OCI-LY7 (cell line): Measurements from ENCODE around the gene TMEM182.

Source experiments
- EZH2phosphoT487 ChIP-seq: fragments of 200-600 bp; sonication (generic); IDR thresholded peaks from 2 replicates; pipeline ENCODE4 v1.6.1; 2018; ENCODE audit warnings: low read depth, borderline replicate concordance, mild to moderate bottlenecking, mixed run types, antibody characterized with exemption, low read length, moderate library complexity, mixed read lengths
- TF ChIP-seq, protein P1 (sequence below): fragments of 200-600 bp; sonication (generic); conservative IDR thresholded peaks from 2 replicates; pipeline ENCODE4 v1.5.1; 2014; ENCODE audit warnings: mild to moderate bottlenecking, antibody characterized with exemption, low read length, moderate library complexity, mixed read lengths

DNA sequence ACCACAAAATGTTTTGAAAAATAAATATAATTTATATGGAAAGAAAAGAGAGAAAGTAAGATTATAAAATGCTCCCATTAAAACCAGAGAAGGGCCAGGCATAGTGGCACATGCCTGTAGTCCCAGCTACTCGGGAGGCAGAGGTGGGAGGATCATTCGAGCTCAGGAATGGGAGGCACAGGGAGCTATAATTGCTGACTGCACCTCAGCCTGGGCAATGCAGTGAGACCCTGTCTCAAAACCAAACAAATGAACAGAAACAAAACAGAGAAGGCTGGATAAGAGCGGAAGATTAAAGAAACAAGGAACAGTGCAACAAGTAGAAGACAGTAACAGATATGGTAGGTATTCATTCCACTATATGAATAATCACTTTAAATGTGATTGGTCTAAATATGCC, 18.6 kb upstream of the TMEM182 start:
- TF ChIP-seq, protein P1, sequence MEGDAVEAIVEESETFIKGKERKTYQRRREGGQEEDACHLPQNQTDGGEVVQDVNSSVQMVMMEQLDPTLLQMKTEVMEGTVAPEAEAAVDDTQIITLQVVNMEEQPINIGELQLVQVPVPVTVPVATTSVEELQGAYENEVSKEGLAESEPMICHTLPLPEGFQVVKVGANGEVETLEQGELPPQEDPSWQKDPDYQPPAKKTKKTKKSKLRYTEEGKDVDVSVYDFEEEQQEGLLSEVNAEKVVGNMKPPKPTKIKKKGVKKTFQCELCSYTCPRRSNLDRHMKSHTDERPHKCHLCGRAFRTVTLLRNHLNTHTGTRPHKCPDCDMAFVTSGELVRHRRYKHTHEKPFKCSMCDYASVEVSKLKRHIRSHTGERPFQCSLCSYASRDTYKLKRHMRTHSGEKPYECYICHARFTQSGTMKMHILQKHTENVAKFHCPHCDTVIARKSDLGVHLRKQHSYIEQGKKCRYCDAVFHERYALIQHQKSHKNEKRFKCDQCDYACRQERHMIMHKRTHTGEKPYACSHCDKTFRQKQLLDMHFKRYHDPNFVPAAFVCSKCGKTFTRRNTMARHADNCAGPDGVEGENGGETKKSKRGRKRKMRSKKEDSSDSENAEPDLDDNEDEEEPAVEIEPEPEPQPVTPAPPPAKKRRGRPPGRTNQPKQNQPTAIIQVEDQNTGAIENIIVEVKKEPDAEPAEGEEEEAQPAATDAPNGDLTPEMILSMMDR, result no peak
- TF ChIP-seq EZH2phosphoT487, result no peak
